Islet precursor cell (in vitro differentiated cells): ENCODE results near the gene TCEA2.

Source experiments
- DNase-seq: peaks from one replicate; pipeline ENCODE4 v3.0.0-alpha.2; 2018

Gene TCEA2

GRCh38 chr20:64067005-64067632 lies 4.1 kb downstream of the TCEA2 start:
- DNase-seq, result no peak

- no peak for DNase-seq
These were observed 4.8 kb downstream of the TCEA2 start for GRCh38 chr20:64067733-64068307.

GRCh38 chr20:64068386-64069208 lies 5.6 kb downstream of the TCEA2 start:
- DNase-seq, result no peak

GRCh38 chr20:64069209-64069613 lies 6.2 kb downstream of the TCEA2 start:
- DNase-seq, result no peak

- DNase-seq, result peak; percentile 82
These were observed 6.7 kb downstream of the TCEA2 start for GRCh38 chr20:64069614-64070243.

GRCh38 chr20:64070244-64070993 lies 7.4 kb downstream of the TCEA2 start:
- DNase-seq, result no peak

- DNase-seq, result no peak
These were observed 8.6 kb downstream of the TCEA2 start for GRCh38 chr20:64071341-64072332.

GRCh38 chr20:64072498-64073063 lies 9.6 kb downstream of the TCEA2 start:
- DNase-seq, result no peak

- DNase-seq, result no peak
These were observed 10.6 kb downstream of the TCEA2 start for GRCh38 chr20:64073476-64074183.

GRCh38 chr20:64074184-64074789 lies 11.3 kb downstream of the TCEA2 start:
- no peak for DNase-seq

GRCh38 chr20:64074963-64075362 lies 12.0 kb downstream of the TCEA2 start:
- DNase-seq, result no peak

- DNase-seq, result no peak
These were observed 12.6 kb downstream of the TCEA2 start for GRCh38 chr20:64075556-64075955.

GRCh38 chr20:64076061-64076997 lies 13.3 kb downstream of the TCEA2 start:
- no peak for DNase-seq

GRCh38 chr20:64077094-64077493 lies 14.1 kb downstream of the TCEA2 start:
- DNase-seq, result no peak

- DNase-seq, result no peak
These were observed 14.5 kb downstream of the TCEA2 start for GRCh38 chr20:64077541-64077875.

- DNase-seq, result no peak
These were observed 15.0 kb downstream of the TCEA2 start for GRCh38 chr20:64077876-64078551.

GRCh38 chr20:64078934-64079272 lies 15.9 kb downstream of the TCEA2 start:
- DNase-seq, result no peak

- DNase-seq, result peak; percentile 84
These were observed 16.4 kb downstream of the TCEA2 start, which contains the start of gene RGS19 for GRCh38 chr20:64079273-64080012. RGS19 (minus strand) TSS chr20:64079518; CDS start chr20:64076886, 2,632 bp downstream.
